ENCODE measurements around the gene LAD1.

GRCh38 chr1:201351617-201352016, 47.5 kb downstream of the LAD1 start:
- TF ChIP-seq EZH2phosphoT487 (IDR thresholded peaks at IDR 0.05; ENCODE audit: insufficient read depth, low read depth) (no peak), EZH2 (IDR thresholded peaks at IDR 0.05; ENCODE audit: insufficient read depth, poor library complexity, severe bottlenecking) (no peak)
